Upper lobe of left lung (tissue), 6 donors: Measurements from ENCODE around the gene MLNR. TPM values are rescaled to one million over a fixed set of nuclear protein-coding genes. Genes with fewer than 3 reads are reported as not detected.

Experiments
- ATAC-seq, 2 donors: fragments of 200-7000 bp; cut with Tn5 transposase; one replicate each; pipeline ENCODE4 v1.9.1; 2022; ENCODE audit warnings: mild to moderate bottlenecking in 2 of 2, moderate library complexity in 2 of 2; ENCODE audit not compliant: low FRiP score in 2 of 2
- DNase-seq, 2 donors: peaks; one replicate each; pipeline ENCODE4 v3.0.0-alpha.2; 2019 to 2020
- H3K27ac ChIP-seq, 4 donors: fragments of 200-600 bp; sonication (generic); one replicate each; pipeline ENCODE4 v1.5.1; 2016 to 2019
- H3K27me3 ChIP-seq, 4 donors: fragments of 200-600 bp; sonication (generic); one replicate each; pipeline ENCODE4 v1.5.1; 2017 to 2019
- H3K36me3 ChIP-seq, 4 donors: fragments of 200-600 bp; sonication (generic); one replicate each; pipeline ENCODE4 v1.5.1; 2016 to 2019
- H3K4me1 ChIP-seq, 4 donors: fragments of 200-600 bp; sonication (generic); one replicate each; pipeline ENCODE4 v1.5.1; 2018 to 2019
- H3K4me3 ChIP-seq, 4 donors: fragments of 200-600 bp; sonication (generic); one replicate each; pipeline ENCODE4 v1.5.1; 2017 to 2019; ENCODE audit warnings: mild to moderate bottlenecking in 2 of 4, moderate library complexity in 1 of 4
- H3K9me3 ChIP-seq, 4 donors: fragments of 200-600 bp; sonication (generic); one replicate each; pipeline ENCODE4 v1.5.1; 2018 to 2019
- EP300 ChIP-seq, 4 donors: sonication (generic); formaldehyde crosslinking; IDR thresholded peaks; one replicate each; pipeline ENCODE4 v1.5.1; 2017; ENCODE audit warnings: antibody characterized with exemption in 4 of 4, control low read depth in 2 of 4
- POLR2A ChIP-seq, 4 donors: fragments of 450-650 bp; IDR thresholded peaks; one replicate each; pipeline ENCODE4 v1.5.1; 2016 to 2017; ENCODE audit warnings: antibody characterized with exemption in 4 of 4, mild to moderate bottlenecking in 2 of 4
- POLR2AphosphoS5 ChIP-seq, 2 donors: sonication (generic); formaldehyde crosslinking; IDR thresholded peaks; one replicate each; pipeline ENCODE4 v1.5.1; 2017; ENCODE audit warnings: antibody characterized with exemption in 2 of 2
- WGBS, 2 donors: methylation state at CpG; one replicate each; pipeline ENCODE4 v1.1.5; 2017 to 2018; 5-methylcytosine and 5-hydroxymethylcytosine counted together
- total RNA-seq, 6 donors: library from RNA; depleted of rRNA in 4 of 6; stranded (reverse); fragments of >200 nt in 4 of 6; gene quantifications; one replicate each; pipeline versions ENCODE4 v1.1.0 to v1.2.1, GENCODE V29; 2016 to 2021
- TF ChIP-seq, protein P1 (sequence below), 6 experiments: fragments of 450-650 bp in 4 of 6; fragments of 200-600 bp in 2 of 6; sonication (generic) in 2 of 6; IDR thresholded peaks; one replicate each; pipeline ENCODE4 v1.5.1; 2016 to 2019; ENCODE audit warnings: antibody characterized with exemption in 6 of 6
- donor health status: DM: no; HTN: no; CAD: no; lungs with moderate emphysema.
- donor health status: DM: no; HTN: yes; CAD: no; lungs with severe emphysema.

Gene MLNR
- total RNA-seq, 6 donors from 2014 or later: 0.30 to 0.49 TPM; not detected in 4

DNA sequence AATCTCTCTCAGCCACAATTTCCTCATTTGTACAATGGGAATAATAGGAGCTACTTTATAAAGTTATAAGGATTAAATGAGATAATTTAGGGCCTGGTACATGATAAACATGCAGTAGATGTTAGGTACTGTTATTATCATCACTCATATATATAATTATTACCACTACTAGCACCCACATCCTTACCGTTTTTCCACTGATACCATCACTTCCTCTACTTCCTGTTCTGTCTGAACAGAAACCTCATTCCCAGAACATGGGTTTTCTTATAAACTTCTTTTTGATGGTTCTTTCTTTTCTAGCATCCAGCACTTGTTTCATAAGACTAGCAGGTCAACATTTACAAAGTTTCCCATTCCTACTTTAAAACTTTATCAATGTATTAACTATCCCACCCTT lies 33.9 kb downstream of the MLNR start:
- no peaks in the 10 kb centered on the region for H3K9me3 ChIP-seq
- peaks cover 3 to 15% (median 13%) of the 10 kb centered on the region in 4 donors for H3K4me1 ChIP-seq
- H3K4me3 ChIP-seq: no peak overlapping the region
- 38 to 42% methylated on average over 1 of the region's 1 CpG for WGBS, 2 donors
- no peak for TF ChIP-seq POLR2A (IDR thresholded peaks at IDR 0.05)
- TF ChIP-seq EP300 (IDR thresholded peaks at IDR 0.05): no peak
- no peak for TF ChIP-seq POLR2AphosphoS5 (IDR thresholded peaks at IDR 0.05)
- TF ChIP-seq, protein P1, sequence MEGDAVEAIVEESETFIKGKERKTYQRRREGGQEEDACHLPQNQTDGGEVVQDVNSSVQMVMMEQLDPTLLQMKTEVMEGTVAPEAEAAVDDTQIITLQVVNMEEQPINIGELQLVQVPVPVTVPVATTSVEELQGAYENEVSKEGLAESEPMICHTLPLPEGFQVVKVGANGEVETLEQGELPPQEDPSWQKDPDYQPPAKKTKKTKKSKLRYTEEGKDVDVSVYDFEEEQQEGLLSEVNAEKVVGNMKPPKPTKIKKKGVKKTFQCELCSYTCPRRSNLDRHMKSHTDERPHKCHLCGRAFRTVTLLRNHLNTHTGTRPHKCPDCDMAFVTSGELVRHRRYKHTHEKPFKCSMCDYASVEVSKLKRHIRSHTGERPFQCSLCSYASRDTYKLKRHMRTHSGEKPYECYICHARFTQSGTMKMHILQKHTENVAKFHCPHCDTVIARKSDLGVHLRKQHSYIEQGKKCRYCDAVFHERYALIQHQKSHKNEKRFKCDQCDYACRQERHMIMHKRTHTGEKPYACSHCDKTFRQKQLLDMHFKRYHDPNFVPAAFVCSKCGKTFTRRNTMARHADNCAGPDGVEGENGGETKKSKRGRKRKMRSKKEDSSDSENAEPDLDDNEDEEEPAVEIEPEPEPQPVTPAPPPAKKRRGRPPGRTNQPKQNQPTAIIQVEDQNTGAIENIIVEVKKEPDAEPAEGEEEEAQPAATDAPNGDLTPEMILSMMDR (IDR thresholded peaks at IDR 0.05): no peak
- ATAC-seq (no peak), DNase-seq (no peak)
- H3K27me3 ChIP-seq: no peaks in the 10 kb centered on the region
- peaks cover 0 to 27% (median 11%) of the 10 kb centered on the region in 4 donors for H3K36me3 ChIP-seq
- no peak overlapping the region for H3K27ac ChIP-seq

DNA sequence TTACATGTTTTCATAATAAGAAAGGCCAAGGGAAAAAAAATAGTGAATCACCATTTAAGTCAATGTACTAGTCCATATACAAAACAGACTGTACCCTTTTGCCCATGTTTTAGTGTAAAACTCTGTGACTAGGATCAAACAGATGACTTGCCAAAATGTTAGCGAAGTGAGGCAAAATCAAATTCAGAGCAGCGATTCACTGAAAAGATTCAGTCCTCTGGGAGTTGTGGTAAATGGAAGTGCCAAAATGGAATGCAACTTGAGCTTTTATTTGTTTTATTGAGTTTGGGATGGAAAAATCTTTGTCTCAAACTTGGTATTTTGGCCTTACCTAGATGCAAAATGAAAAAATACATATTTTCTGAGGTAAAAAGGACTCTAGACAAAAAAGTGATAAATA lies 36.7 kb downstream of the MLNR start:
- Histone ChIP-seq H3K27me3 (no peaks in the 10 kb centered on the region), H3K9me3 (no peaks in the 10 kb centered on the region), H3K27ac (no peak overlapping the region), H3K4me3 (no peak overlapping the region), H3K4me1 (no peaks in the 10 kb centered on the region), H3K36me3 (peaks cover 7 to 53% (median 28%) of the 10 kb centered on the region in 4 donors)
- WGBS, 2 donors: 88 to 95% methylated on average over 2 of the region's 2 CpGs
- DNase-seq: no peak
- peak in 1 of 2 donors; percentile 54 for ATAC-seq
- TF ChIP-seq POLR2AphosphoS5 (IDR thresholded peaks at IDR 0.05): no peak
- no peak for TF ChIP-seq POLR2A (IDR thresholded peaks at IDR 0.05)
- TF ChIP-seq, protein P1 (IDR thresholded peaks at IDR 0.05): no peak
- TF ChIP-seq EP300 (IDR thresholded peaks at IDR 0.05): no peak

DNA sequence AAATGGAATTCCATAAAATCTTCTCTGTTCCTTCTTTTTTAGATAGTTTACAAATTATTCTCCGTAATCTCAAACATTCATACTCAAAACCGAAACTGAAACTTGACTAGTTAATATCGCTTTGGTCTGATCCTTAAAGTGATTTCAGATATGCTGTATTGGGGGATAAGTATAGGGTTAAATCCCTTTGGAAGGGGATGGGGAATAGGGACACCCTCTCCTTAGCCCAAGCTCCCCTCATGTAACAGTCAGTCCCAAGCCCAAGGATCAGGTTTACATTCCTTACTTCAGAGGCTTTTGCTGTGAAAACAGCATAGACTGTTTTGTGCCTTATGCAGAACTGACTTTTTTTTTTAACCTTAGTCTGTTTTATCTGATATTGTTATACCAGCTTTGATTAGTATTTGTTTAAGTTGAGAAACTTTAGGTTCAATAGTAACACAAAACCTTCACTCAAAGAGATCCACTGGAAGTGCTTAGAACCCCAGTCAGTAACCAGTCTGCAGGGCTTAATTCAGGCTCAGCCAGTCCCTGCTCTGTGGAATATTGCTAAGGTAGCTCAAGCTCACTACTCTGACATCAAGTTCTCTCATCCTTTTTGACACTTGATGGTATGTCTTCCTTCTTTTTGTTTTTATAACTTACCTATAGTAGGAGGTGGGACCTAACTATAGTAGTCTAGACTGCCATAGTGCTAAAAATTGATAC lies 38.1 kb downstream of the MLNR start:
- Histone ChIP-seq H3K27me3 (no peaks in the 10 kb centered on the region), H3K27ac (peak overlapping the region; percentile 23 to 66 (median 44)), H3K4me3 (peak overlapping the region in 3 of 4 donors; percentile 18 to 43 (median 40)), H3K9me3 (no peaks in the 10 kb centered on the region), H3K4me1 (no peaks in the 10 kb centered on the region), H3K36me3 (peaks cover 7 to 66% (median 30%) of the 10 kb centered on the region in 4 donors)
- TF ChIP-seq POLR2AphosphoS5 (IDR thresholded peaks at IDR 0.05) (no peak), POLR2A (IDR thresholded peaks at IDR 0.05) (no peak), EP300 (IDR thresholded peaks at IDR 0.05) (no peak)
- TF ChIP-seq, protein P1 (IDR thresholded peaks at IDR 0.05): no peak
- 26 to 36% methylated on average over 3 of the region's 3 CpGs for WGBS, 2 donors
- no peak for DNase-seq
- ATAC-seq: no peak

DNA sequence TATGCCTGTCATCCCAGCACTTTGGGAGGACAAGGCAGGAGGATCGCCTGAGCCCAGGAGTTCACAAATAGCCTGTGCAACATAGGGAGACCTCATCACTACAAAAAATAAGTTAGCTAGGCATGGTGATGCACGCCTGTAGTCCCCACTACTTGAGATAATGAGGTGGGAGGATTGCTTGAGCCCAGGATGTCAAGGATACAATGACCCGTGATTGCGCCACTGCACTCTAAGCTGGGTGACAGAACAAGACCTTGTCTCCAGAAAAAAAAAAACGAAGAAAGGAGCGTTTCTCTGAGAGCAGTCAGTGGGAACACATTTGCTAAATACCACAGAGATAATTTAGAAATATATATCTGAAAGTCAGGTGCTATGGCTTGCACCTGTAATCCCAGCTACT lies 39.4 kb downstream of the MLNR start:
- Histone ChIP-seq H3K4me3 (no peak overlapping the region), H3K36me3 (peaks cover 7 to 66% (median 30%) of the 10 kb centered on the region in 4 donors), H3K27me3 (no peaks in the 10 kb centered on the region), H3K9me3 (no peaks in the 10 kb centered on the region), H3K27ac (no peak overlapping the region), H3K4me1 (no peaks in the 10 kb centered on the region)
- no peak for TF ChIP-seq POLR2AphosphoS5 (IDR thresholded peaks at IDR 0.05)
- 86 to 90% methylated on average over 6 of the region's 6 CpGs for WGBS, 2 donors
- no peak for ATAC-seq
- DNase-seq: no peak

DNA sequence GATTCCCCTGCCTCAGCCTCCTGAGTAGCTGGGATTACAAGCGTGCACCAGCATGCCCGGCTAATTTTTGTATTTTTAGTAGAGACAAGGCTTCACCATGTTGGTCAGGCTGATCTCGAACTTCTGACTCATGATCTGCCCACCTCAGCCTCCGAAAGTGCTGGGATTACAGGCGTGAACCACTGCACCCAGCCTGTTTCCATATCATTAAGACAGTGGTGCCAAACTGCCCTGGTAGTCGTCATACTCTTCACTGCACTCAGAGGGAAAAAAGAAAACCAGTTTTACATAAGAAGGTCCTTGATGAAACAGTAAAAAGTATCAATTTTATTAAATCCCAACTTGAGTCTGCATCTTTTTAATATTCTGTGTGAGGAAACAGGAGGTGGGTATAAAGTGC lies 42.5 kb downstream of the MLNR start:
- peaks cover 7 to 52% (median 20%) of the 10 kb centered on the region in 4 donors for H3K36me3 ChIP-seq
- no peak overlapping the region for H3K27ac ChIP-seq
- 94 to 97% methylated on average over 6 of the region's 6 CpGs for WGBS, 2 donors
- no peaks in the 10 kb centered on the region for H3K9me3 ChIP-seq
- H3K27me3 ChIP-seq: no peaks in the 10 kb centered on the region
- TF ChIP-seq POLR2A (IDR thresholded peaks at IDR 0.05): no peak
- no peak for TF ChIP-seq EP300 (IDR thresholded peaks at IDR 0.05)
- TF ChIP-seq, protein P1 (IDR thresholded peaks at IDR 0.05): no peak
- TF ChIP-seq POLR2AphosphoS5 (IDR thresholded peaks at IDR 0.05): no peak
- H3K4me1 ChIP-seq: no peaks in the 10 kb centered on the region
- no peak overlapping the region for H3K4me3 ChIP-seq
- ATAC-seq (no peak), DNase-seq (no peak)
